Mesenteric fat pad (tissue), 1 donor: ENCODE results near the gene CCNL2. TPM values are rescaled to one million over a fixed set of nuclear protein-coding genes. Genes with fewer than 3 reads are reported as not detected.
"Not testable (repeated sequence)": the region's sequence is repeated elsewhere in the genome, so short reads cannot be mapped to it uniquely, and the experiment has no call there.

Experiments
- DNase-seq: peaks from one replicate; pipeline ENCODE4 v3.0.0-alpha.2; 2020; ENCODE audit warnings: low spot score
- total RNA-seq: library from RNA; stranded (reverse); fragmentation: NEBNext Ultra II Directional; extraction: Animal tissue kit (Norgen Biotek cat#: 25700); gene quantifications from one replicate; pipeline ENCODE4 v1.2.1, GENCODE V29; 2021
- donor health status: DM: yes; HTN: yes; CAD: no.

CCNL2 gene
- total RNA-seq, 1 donor from 2014 or later = 162 TPM

DNA sequence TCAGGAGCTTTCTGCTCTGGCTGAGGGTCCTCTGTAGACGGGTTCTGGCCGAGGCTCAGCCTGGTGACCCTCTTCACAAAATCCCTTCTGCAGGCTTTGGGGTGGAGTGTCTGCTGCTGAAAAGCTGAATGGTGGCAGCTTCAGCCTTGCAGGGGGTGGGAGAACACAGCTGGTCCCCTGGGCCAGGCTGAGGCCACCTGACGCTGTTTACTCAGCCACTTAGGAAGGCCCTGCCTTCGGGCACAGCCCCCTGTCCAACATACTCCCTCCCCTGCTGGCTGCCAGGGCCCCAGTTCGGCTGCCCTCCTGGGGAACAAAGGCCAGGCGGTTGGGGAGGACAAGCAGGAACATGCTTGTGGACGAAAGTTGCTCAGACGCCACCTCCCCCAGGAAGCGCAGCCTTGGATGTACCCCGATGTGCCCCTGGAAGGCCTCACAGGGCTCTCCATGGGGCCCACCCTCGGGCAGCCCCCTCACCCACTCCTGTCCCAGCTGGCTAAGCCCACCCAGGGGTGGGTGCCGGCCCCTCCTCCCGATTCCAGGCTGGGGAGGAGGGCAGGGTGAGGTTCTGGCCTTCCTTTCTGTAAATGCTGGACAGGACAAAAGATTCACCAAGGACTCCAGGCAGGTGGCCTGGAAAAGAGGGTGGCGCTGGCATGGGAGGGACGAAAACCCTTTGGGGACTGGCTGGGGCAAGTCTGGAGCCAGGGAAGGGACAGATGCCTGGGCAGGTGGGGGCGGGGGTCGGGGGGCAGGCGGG, 22.2 kb upstream of the CCNL2 start, which contains the start of gene ANKRD65:
TSS of gene ANKRD65 (minus strand) at position 130 of the 760 bp plus-strand sequence. CDS start 271 bp downstream, outside the sequence.
- no peak for DNase-seq

DNA sequence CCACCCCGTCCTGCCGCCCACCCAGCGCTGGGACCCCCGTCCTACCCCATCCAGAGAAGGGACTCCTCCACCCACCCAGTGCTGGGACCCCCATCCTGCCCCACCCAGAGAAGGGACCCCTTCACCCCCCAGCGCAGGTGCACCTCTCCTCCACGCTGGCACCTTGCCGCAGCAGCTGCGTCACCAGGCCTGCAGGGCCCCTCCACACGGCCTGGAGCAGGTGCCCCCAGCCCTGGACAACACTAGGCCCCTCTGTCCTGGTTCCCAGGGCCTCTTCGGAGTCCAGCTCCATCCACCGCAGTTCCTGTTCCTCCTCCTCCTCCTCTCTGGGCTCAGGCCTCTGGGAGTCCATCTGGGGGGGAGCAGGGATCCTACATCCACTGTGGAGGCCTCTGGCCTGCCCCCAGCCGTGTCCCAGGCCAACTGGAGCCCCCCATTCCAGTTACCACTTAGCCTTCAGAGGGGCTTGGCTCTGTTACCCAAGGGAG, 21.6 kb upstream of the CCNL2 start:
- no peak for DNase-seq

DNA sequence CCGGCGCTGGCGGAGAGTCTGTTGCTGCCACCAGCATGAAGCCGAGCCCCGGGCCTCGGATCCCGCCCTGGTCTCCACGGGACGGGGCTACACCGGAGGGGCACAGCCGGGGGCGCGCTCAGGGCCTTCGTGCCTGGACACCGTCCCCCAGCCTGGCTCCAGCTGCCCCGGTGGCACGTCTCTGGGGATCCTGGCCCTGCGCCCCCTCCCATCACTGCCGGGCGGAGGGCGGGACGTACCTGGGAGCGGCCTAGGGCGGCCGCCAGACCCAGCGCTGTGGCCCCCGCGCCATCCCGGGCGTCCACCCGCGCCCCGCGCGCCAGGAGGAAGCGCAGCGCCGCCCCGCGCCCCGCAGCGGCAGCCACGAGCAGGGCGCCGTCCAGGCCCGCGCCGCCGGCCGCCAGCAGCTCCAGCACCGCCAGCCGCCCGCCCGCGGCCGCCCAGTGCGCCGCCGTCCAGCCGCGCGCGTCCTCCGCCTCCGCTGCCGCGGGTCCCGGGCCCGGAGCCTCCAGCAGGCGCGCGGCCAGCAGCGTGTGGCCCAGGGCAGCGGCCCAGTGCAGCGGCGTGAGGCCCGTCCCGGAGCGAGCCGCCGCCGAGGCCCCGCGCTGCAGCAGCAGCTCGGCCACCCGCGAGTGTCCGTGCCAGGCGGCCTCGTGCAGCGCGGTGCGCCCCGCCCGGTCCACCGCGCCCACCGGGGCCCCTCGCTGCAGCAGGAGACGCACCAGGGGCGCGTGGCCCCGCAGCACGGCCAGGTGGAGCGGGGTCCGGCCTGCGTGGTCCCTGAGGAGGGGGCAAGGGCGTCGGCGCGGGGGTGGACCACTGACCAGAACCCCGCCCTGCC, 20.9 kb upstream of the CCNL2 start:
- no peak for DNase-seq

DNA sequence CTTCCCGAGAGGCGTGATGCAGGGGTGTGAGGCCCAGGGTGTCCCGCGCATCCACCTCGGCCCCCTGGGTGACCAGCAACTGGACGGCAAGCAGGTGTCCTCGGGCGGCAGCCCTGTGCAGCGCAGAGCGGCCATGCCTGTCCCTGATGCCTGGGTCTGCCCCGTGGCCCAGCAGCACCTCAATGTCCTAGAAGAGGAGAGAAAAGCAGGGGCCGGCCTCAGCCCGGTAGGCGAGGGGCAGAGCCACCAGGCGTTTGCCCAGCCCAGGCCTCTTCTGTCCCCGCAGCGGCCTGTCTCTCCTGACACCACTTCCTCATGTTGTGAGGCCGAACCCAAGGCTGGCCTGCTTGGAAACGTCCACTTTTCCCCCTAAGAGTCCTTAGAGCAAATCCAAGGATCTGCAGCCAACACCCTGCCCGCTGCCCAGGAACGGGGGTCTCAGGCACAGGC, 20.3 kb upstream of the CCNL2 start:
- DNase-seq = no peak

DNA sequence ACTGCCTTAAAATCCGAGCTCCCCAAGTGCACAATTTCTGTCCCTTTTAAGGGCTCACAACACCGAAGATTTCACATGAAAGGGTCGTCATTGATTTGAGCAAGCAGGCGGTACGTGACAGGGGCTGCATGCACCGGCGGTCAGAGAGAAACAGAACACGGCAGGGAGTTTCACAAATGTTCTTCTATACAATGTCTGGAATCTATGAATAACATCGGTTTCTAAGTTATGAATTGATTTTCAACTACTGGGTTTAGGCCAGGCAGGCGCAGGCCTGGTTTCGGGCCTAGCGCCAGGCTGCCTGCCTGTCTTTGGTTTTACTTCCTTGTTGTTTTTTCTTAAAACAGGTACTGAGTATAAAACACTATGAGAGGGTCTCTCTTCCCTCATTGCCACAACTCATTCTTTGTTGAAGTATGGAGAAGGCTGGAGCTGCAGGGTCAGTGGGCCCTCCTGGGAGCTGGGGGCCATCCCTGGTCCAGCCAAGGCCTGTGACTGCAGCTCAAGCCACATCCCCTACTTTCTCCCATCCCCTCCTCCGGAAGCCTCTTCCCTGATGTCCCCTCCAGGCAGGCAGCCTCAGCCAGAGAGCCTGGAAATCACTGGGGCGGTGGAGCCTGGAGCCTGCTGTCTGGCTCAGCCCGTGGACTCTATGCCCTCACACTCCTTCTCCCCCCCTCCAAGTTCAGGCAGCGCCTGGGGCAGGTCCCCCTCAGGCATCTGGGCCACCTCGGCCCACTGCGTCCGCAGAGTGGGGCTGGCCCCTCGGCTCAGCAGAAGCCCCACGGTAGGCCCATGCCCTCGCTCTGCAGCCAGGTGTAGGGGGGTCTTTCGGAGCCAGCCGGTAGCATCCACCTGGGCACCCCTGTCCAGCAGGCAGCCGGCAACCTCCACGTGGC, 19.6 kb upstream of the CCNL2 start:
- no peak for DNase-seq

DNA sequence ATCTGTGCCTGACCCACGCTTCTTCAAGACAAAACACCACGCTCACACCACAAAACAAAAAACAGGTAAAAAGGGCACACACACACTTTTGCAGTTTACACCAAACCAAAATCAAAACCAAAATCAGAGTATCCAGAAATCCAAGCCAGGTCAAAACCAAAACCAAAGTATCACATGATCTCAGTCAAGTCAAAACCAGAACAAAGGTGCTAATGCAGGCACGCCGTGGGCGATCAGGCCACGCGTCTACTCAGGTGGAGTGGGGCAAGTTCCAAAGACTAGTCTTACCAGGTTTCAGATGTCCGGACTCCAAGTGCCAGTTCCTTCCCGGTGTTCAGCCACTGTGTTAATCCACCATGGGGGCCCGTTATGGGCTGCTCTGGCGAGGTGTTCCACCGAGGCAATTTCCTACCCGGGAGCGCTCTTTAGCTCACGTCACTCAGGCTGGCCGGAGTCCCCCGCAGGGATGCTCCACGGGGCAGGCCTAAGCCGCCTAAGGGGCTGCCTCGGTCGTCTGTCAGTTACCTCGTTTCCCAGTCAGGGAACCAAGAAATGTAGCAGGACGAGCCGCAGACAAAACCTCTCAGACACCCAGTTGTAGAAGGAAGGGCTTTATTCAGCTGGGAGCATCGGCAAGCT, 18.8 kb upstream of the CCNL2 start:
- not testable (repeated sequence) for DNase-seq

DNA sequence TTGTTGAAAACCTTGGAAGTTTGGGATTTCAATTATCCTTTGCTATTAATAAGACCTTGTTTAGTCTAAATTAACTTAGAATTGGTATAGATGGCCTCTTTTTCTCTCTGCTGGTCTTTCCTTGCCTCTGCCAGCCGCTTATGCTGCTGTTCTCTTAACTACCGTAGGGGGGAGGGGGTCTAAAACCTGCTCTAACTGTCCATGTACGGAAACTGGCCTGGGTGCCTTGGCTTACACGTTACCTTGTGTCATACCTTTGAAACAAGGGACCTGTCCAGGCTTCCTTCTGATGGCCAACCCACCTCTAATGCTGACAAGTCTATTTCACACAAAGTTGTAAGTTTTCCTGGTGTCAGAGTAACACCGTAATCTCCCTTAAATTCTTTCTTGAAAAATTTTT, 18.3 kb upstream of the CCNL2 start:
- DNase-seq = not testable (repeated sequence)

DNA sequence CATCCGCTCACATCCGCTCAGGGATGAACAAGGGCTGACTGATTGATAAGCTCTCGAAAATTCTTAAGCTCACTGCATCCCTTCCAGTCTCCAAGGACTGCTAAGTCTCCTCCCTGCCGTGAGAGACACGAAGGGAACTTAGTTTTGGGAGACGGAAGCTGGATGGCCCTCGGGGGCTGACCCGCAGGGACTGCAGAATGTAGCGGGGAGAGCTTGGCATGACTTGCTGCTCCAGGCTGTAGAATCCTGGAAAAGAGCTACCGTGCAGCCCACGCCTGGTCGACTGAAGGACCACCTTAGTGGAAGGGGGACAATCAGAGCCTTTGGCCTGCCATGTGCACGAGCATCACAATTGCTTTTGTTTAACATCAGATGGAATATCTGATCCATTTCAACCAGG, 16.6 kb upstream of the CCNL2 start:
- DNase-seq = no peak

DNA sequence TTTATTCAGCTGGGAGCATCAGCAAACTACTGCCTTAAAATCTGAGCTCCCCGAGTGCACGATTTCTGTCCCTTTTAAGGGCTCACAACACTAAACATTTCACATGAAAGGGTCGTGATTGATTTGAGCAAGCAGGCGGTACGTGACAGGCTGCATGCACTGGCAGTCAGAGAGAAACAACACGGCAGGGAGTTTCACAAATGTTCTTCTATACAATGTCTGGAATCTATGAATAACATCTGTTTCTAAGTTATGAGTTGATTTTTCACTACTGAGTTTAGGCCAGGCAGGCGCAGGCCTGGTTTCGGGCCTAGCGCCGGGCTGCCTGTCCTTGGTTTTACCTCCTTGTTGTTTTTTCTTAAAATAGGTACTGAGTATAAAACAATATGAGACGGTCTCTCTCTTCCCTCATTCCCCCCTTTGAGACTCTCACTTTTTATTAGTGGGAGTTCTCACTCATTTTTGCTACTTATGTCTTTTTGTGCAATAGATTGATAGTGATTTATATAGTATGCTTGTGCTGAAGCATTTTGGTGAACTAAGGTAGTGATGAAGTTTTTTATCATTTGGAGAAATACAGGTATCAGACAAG, 13.3 kb upstream of the CCNL2 start:
- not testable (repeated sequence) for DNase-seq

DNA sequence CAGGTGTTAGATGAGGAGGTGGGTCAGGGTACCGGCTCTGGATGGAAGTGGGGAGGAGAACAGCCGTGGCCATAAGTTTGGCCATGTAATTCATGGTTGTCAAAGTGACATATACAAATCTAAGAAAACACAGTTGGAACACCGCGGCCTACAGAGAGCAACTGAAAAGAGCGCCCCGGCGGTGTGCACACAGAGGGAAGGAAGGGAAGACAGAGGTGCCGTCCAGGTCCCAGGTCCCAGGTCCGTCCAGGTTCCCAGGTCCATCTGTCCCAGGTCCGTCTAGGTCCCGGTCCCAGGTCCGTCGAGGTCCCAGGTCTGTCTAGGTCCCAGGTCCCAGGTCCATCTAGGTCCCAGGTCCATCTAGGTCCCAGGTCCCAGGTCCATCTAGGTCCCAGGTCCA, 12.5 kb upstream of the CCNL2 start:
- DNase-seq = no peak

DNA sequence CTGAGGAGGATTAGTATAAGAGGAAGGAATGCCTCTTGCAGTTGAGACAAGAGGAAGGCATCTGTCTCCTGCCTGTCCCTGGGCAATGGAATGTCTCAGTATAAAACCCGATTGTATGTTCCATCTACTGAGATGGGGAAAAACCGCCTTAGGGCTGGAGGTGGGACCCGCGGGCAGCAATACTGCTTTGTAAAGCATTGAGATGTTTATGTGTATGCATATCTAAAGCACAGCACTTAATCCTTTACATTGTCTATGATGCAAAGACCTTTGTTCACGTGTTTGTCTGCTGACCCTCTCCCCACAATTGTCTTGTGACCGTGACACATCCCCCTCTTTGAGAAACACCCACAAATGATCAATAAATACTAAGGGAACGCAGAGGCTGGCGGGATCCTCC, 11.1 kb upstream of the CCNL2 start:
- not testable (repeated sequence) for DNase-seq

DNA sequence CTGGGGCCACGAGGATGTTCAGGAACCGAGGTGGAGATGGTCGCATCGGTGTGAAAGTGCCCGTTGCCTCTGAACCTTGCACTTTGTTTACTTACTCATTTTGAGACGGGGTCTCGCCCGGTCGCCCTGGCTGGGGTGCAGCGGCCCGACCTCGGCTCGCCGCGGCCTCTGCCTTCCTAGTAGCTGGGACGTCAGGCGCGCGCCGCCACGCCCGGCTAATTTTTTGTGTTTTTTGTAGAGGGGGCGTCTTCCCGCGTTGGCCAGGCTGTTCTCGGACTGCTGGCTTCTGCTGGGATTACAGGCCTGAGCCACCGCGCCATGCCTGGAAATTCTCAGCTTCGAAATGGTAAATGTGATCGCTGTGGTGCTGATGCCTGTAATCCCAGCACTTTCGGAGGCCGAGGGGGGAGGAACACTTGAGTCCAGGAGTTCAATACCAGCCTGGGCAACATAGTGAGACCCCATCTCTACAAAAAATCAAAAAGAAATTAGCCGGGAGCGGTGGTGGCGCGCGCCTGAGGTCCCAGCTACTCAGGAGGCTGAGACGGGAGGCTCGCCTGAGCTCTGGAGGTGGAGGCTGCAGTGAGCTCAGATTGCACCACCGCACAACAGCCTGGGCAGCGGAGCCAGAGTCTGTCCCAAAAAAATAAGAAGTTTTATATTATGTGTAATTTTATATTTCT, 8.6 kb upstream of the CCNL2 start:
- no peak for DNase-seq

DNA sequence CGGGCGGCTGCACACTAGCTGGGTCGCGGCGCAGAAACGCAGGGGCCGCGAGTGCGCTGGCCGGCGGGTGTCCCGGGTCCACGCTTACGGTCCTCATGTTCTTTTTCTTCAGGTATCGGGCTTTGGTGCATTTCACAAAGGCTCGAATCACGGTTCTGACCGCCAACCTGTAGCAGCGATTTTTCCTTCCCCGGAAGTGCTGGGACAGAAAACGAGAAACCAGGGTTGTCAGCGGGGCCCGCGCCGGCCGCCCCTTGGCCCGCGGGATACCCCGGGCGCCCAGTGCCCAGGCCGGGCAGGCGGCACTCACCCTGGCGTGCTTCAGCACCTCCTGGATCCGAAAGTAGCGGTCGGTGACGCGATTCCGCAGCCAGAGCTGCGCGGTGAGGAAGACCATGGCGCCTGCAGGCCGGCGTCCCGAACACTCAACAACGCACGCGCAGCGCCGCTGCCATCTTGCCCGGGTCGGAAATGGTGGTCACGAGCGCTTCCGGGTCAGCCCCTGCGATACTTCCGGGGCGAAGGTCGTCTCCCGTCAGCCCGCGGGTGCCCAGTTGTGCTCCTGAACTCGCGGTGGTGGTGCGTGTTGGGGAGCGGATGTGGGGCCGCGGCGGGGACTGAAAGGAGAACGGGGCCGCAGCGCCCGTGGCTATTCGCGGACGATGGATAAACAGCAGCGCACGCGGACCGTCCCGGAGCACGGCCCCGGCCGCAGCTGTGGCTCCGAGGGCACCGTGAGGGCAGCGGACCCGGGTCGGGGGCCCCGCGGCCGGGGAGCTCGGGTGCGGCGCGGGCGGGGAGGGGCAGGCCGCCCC, 7.9 kb upstream of the CCNL2 start, which contains the start of gene MRPL20:
TSS of gene MRPL20 (minus strand) at position 473 of the 815 bp plus-strand sequence. CDS start at position 397, 76 bp downstream.
- DNase-seq = peak; percentile 99

DNA sequence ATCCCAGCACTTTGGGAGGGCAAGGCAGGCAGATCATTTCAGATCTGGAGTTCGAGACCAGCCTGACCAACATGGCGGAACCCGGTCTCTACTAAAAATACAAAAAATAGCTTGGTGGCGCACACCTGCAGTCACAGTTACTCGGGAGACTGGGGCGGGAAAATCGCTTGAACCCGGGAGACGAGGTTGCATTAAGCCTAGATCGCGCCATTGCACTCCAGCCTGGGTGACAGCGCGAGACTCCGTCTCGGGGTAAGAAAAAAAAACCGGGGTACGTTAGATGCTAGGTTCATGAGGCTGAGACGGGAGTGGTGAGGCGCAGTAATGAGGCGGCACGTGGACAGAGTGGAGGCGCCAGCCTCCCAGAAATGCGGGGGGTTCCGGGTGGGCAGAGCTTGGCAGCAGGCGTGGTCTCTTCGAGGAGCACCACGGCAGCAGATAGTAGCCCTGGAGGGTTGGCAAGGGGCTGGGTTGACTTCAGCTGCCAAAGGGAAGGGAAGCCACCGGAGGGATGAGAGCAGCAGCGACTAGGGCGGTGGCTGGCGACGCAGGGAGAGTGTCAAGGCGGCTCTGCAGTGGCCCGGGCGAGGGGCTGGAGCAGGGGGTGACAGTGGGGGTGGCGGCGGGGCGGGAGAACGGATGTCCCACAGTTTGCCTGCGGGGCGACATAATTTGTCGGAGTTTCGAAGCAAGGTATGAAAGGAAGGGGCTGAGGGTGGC, 7.1 kb upstream of the CCNL2 start:
- no peak for DNase-seq

DNA sequence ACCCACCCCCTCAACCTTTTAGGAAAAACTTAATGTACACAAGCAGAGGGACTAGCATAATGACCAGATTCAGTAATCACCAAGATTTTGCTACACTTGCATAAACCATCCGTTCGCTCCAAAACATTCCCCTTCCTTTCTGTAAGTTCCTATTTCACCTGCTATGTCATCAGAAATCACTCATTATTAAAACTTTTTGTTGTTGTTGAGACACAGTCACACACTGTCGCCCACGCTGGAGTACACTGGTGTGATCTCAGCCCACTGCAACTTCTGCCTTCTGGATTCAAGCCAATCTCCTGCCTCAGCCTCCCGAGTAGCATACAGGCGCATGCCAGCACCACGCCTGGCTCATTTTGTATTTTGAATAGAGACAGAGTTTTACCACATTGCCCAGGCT, 4.5 kb upstream of the CCNL2 start:
- DNase-seq = no peak

DNA sequence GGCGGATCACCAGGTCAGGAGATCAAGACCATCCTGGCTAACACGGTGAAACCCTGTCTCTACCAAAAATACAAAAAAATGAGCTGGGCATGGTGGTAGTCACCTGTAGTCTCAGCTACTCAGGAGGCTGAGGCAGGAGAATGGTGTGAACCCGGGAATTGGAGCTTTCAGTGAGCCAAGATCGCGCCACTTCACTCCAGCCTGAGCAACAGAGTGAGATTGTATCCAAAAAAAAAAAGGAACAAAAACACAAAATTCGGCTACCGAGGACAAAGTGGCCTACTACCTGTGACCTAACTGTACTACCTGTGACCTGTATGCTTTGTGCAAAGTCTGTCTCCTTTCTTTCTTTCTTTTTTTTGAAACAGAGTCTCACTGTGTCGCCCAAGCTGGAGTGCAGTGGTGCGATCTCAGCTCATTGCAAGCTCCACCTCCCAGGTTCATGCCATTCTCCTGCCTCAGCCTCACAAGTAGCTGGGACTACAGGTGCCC, 3.8 kb upstream of the CCNL2 start:
- not testable (repeated sequence) for DNase-seq

DNA sequence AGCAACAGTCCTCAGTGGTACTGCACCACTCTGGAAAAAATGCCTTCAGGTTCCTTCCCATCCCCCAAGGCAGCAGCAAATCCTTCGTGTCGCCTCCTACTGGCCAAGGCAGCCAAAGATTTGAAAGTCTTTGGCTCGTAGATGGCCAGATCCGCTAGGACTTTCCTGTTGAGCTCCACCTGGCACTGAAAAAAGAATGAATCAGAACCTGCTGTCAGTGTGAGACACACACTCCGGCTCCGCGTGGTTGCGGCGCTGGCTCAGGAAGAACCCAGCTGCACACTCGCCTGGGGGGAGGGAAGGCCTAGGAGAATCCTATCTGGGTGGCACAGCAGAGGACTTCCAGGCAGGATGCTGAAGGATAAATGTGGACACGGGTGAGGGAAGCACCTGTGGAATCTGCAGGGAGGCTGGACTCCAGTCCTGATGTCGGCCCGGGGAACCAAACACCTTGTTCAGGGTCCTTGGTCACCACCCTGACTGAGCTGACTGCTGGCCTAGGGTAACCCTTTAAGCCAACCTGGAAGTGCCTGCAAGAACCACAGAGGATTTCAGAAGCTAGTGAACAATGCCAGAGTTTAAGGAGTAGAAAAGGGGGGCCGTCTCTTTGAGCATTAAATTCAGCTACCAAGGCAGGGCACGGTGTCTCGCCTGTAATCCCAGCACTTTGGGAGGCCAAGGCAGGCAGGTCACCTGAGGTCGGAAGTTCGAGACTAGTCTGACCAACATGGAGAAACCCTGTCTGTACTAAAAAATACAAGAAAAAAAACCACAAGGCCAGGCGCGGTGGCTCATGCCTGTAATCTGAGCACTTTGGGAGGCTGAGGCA, 3.2 kb upstream of the CCNL2 start:
- no peak for DNase-seq
